ENCODE data around the gene THBS2. TPM values are rescaled to one million over a fixed set of nuclear protein-coding genes. Genes with fewer than 3 reads are reported as not detected.

The THBS2 gene
- total and polyA plus RNA-seq, 4 donors: 68.6 to 1,026 (median 539) TPM

- H3K9me3 ChIP-seq (ENCODE audit: control insufficient read depth, low read length): no peaks in the 10 kb centered on the region
- DNase-seq: peak; percentile 46 to 75
Observed at GRCh38 chr6:169249057-169249456, 4.6 kb downstream of the THBS2 start.

DNA sequence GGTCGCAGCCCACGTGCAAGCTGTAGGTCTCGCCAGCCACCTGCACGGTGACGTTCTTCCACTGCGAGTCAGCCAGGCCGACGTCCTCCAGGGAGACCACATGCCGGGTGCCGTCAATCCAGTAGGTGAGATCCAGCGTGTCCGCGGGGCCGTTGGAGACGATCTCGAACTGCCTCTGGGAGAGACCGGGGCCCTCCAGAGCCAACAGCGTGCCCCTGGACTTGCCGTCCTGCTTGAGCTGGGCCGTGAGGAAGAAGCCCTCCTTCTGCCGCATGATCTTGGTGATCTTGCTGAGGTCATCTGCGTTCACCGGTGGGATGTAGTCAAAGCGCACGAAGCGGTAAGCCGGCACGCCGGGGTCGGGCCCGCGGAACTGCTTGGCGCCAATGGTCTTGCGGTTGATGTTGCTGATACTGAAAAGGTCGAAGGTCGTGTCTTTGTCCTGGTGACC lies 5.1 kb downstream of the THBS2 start:
- intact Hi-C loops (cut with DNase I): loop anchor here in 1 of 2 donors (10.0 kb wide), 1 partner anchor 294 kb away; no protein-coding TSS in a partner anchor
- H3K9me3 ChIP-seq (ENCODE audit: control insufficient read depth, low read length): no peaks in the 10 kb centered on the region
- 93 to 95% methylated on average over 36 of the region's 36 CpGs for WGBS, 2 donors
- no peaks in the 10 kb centered on the region for H3K27me3 ChIP-seq (ENCODE audit: control insufficient read depth in 1 of 2, insufficient read depth in 2 of 2, low read length in 1 of 2)
- no peaks in the 10 kb centered on the region for H3K4me1 ChIP-seq (ENCODE audit: control insufficient read depth in 1 of 2, insufficient read depth in 2 of 2, low read length in 2 of 2)
- DNase-seq (peak; percentile 50 to 78), ATAC-seq (ENCODE audit: low FRiP score) (no peak)
- no peak overlapping the region for H3K4me3 ChIP-seq (ENCODE audit: low read length in 2 of 2)
- H3K36me3 ChIP-seq (ENCODE audit: control insufficient read depth in 1 of 2, insufficient read depth in 2 of 2, low read length in 1 of 2): peaks cover 2 to 18% of the 10 kb centered on the region in 2 donors
- H3K27ac ChIP-seq (ENCODE audit: low read depth in 1 of 2, low read length in 2 of 2): no peak overlapping the region

More at GRCh38 chr6:169249057-169249456, 4.6 kb downstream of the THBS2 start:
- Histone ChIP-seq H3K4me3 (ENCODE audit: low read length in 2 of 2) (no peak overlapping the region), H3K27ac (ENCODE audit: low read depth in 1 of 2, low read length in 2 of 2) (peak overlapping the region in 1 of 2 donors; percentile 17), H3K27me3 (ENCODE audit: control insufficient read depth in 1 of 2, insufficient read depth in 2 of 2, low read length in 1 of 2) (no peaks in the 10 kb centered on the region), H3K4me1 (ENCODE audit: control insufficient read depth in 1 of 2, insufficient read depth in 2 of 2, low read length in 2 of 2) (no peaks in the 10 kb centered on the region), H3K36me3 (ENCODE audit: control insufficient read depth in 1 of 2, insufficient read depth in 2 of 2, low read length in 1 of 2) (peaks cover 2 to 18% of the 10 kb centered on the region in 2 donors)
- no peak for ATAC-seq (ENCODE audit: low FRiP score)
- intact Hi-C loops (cut with DNase I): loop anchor here in 1 of 2 donors (10.0 kb wide), 1 partner anchor 294 kb away; no protein-coding TSS in a partner anchor
- WGBS, 2 donors: 59 to 70% methylated on average over 16 of the region's 16 CpGs

DNA sequence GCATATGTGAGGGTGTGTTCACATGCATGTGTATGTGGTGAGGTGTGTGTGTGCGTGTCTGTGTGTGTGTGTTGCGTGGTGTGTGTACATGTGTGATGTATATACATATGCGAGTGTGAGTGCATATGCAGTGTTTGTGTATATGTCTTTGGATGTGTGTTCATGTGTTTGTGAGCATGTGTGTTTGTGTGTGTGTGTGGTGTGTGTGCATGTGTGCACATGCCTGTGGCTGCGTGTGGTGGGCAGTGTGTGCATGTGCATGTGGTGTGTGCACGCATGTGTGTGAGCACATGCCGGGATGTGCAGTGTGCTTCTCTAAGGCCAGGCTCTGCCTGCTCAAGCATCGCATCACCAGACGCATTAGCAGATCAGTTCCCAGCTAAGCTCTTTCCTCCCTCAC lies 5.7 kb downstream of the THBS2 start:
- ATAC-seq (ENCODE audit: low FRiP score) (no peak), DNase-seq (no peak)
- Histone ChIP-seq H3K36me3 (ENCODE audit: control insufficient read depth in 1 of 2, insufficient read depth in 2 of 2, low read length in 1 of 2) (peaks cover 2 to 18% of the 10 kb centered on the region in 2 donors), H3K27me3 (ENCODE audit: control insufficient read depth in 1 of 2, insufficient read depth in 2 of 2, low read length in 1 of 2) (no peaks in the 10 kb centered on the region), H3K4me3 (ENCODE audit: low read length in 2 of 2) (no peak overlapping the region), H3K9me3 (ENCODE audit: control insufficient read depth, low read length) (no peaks in the 10 kb centered on the region), H3K4me1 (ENCODE audit: control insufficient read depth in 1 of 2, insufficient read depth in 2 of 2, low read length in 2 of 2) (no peaks in the 10 kb centered on the region), H3K27ac (ENCODE audit: low read depth in 1 of 2, low read length in 2 of 2) (no peak overlapping the region)
- intact Hi-C loops (cut with DNase I): loop anchor here in 1 of 2 donors (10.0 kb wide), 1 partner anchor 293 kb away; no protein-coding TSS in a partner anchor
- WGBS, 2 donors: 83 to 91% methylated on average over 8 of the region's 8 CpGs

DNA sequence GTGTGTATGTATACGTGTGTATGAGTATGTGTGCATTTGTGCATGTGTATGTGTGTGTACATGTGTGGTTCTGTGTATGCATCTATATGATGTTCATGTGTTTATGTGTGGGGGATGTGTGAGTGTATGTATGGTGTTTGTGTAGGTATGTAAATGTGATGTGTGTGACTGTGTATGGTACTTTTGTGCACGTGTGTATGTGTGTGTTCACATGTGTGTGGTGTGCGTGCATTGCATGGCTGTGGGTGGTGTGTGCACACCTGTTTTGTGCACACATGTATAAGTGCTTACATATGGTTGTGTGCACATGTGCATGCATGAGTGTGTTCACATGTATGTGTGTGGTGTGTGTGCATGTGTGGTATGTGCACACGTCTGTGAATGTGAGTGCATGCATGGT lies 6.2 kb downstream of the THBS2 start:
- no peaks in the 10 kb centered on the region for H3K9me3 ChIP-seq (ENCODE audit: control insufficient read depth, low read length)
- H3K4me1 ChIP-seq (ENCODE audit: control insufficient read depth in 1 of 2, insufficient read depth in 2 of 2, low read length in 2 of 2): no peaks in the 10 kb centered on the region
- no peak overlapping the region for H3K27ac ChIP-seq (ENCODE audit: low read depth in 1 of 2, low read length in 2 of 2)
- WGBS, 2 donors: 65 to 72% methylated on average over 4 of the region's 4 CpGs
- no peak overlapping the region for H3K4me3 ChIP-seq (ENCODE audit: low read length in 2 of 2)
- ATAC-seq (ENCODE audit: low FRiP score) (no peak), DNase-seq (no peak)
- H3K36me3 ChIP-seq (ENCODE audit: control insufficient read depth in 1 of 2, insufficient read depth in 2 of 2, low read length in 1 of 2): peaks cover 2 to 18% of the 10 kb centered on the region in 2 donors
- no peaks in the 10 kb centered on the region for H3K27me3 ChIP-seq (ENCODE audit: control insufficient read depth in 1 of 2, insufficient read depth in 2 of 2, low read length in 1 of 2)
- intact Hi-C loops (cut with DNase I): loop anchor here in 1 of 2 donors (10.0 kb wide), 1 partner anchor 293 kb away; no protein-coding TSS in a partner anchor

DNA sequence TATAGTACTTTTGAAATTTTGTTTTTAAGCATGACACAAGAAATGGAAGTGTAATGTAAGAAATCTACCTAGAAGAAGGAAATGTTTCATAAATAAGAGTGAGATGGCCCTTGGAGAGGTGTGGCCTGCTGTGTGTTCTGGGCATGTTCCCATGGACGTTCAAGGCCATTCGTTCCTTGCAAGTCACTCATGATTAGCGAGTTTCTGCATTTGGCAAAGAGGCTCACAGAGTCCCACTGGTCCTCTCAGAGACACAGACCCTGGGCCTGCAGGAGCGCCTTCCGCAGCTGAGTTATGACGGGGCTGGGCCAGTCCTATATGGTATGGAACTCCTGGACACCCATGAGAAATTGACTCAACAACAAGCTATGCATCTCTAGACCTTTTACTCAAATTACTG lies 7.2 kb downstream of the THBS2 start:
- H3K4me3 ChIP-seq (ENCODE audit: low read length in 2 of 2): no peak overlapping the region
- H3K27ac ChIP-seq (ENCODE audit: low read depth in 1 of 2, low read length in 2 of 2): no peak overlapping the region
- 12 to 21% methylated on average over 6 of the region's 6 CpGs for WGBS, 2 donors

DNA sequence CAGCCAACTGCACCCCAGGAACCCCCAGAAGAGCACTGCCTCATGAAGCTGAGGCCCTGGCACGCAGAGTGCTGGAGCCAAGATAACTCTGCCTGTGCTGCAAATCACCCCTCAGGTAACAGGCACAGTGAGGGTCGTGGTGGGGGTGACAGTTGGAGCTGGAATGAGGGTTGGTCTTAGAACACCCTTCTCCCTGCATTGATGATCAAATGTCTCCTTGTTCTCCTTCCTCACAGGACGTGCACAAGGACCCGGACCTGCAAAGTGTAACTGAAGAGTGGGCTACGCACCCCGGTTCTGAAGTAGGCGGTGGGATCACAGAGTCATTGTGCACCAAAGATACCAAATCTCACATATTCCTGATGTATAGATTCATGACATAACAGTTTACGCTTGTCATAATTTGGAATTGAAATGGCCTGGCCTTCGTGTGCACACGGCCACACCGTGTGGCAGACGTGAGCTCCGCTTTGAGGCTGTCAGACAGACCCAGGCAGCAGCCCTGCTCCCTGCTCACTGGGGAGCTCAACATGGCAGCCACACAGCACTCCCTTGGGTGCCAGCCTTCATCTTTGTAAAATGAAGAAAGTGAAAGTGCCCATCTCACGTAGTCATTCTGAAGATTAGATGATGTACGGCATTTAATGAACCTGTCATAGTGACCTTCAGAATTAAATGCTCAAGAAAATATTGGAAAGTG lies 8.8 kb downstream of the THBS2 start:
- DNase-seq (peak in 1 of 2 donors; percentile 66), ATAC-seq (ENCODE audit: low FRiP score) (no peak)
- no peaks in the 10 kb centered on the region for H3K9me3 ChIP-seq (ENCODE audit: control insufficient read depth, low read length)
- 81 to 86% methylated on average over 15 of the region's 15 CpGs for WGBS, 2 donors
- peaks cover 2 to 20% of the 10 kb centered on the region in 2 donors for H3K36me3 ChIP-seq (ENCODE audit: control insufficient read depth in 1 of 2, insufficient read depth in 2 of 2, low read length in 1 of 2)
- no peak overlapping the region for H3K27ac ChIP-seq (ENCODE audit: low read depth in 1 of 2, low read length in 2 of 2)
- intact Hi-C loops (cut with DNase I): loop anchor here in 1 of 2 donors (10.0 kb wide), 1 partner anchor 290 kb away; no protein-coding TSS in a partner anchor
- no peaks in the 10 kb centered on the region for H3K27me3 ChIP-seq (ENCODE audit: control insufficient read depth in 1 of 2, insufficient read depth in 2 of 2, low read length in 1 of 2)
- H3K4me3 ChIP-seq (ENCODE audit: low read length in 2 of 2): no peak overlapping the region
- H3K4me1 ChIP-seq (ENCODE audit: control insufficient read depth in 1 of 2, insufficient read depth in 2 of 2, low read length in 2 of 2): no peaks in the 10 kb centered on the region

More for the DNA sequence above, 7.2 kb downstream of the THBS2 start:
- no peak for ATAC-seq (ENCODE audit: low FRiP score)
- intact Hi-C loops (cut with DNase I): loop anchor here in 1 of 2 donors (10.0 kb wide), 1 partner anchor 292 kb away; no protein-coding TSS in a partner anchor
- Histone ChIP-seq H3K36me3 (ENCODE audit: control insufficient read depth in 1 of 2, insufficient read depth in 2 of 2, low read length in 1 of 2) (peaks cover 2 to 19% of the 10 kb centered on the region in 2 donors), H3K4me1 (ENCODE audit: control insufficient read depth in 1 of 2, insufficient read depth in 2 of 2, low read length in 2 of 2) (no peaks in the 10 kb centered on the region), H3K27me3 (ENCODE audit: control insufficient read depth in 1 of 2, insufficient read depth in 2 of 2, low read length in 1 of 2) (no peaks in the 10 kb centered on the region), H3K9me3 (ENCODE audit: control insufficient read depth, low read length) (no peaks in the 10 kb centered on the region)
- peak; percentile 48 to 53 for DNase-seq

DNA sequence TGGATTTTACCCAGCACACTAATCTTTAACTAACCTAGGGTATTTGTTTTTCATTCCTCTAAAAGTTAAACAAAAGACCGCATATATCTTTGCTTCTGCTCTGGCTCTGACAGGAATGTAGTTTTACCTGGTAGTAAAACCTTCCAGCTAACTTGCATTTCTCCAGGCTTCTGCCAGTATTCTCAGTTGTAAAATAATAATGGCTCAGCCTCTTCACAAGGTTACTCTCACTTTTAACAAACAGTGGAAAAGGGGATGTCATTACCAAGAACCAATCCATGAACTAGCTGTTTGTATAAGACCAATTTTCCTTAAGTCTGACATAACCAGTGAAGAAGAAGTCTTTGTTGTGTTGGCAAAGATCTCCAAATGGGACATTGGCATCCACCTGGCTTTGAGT lies 10.0 kb downstream of the THBS2 start:
- no peak for ATAC-seq (ENCODE audit: low FRiP score)

DNA sequence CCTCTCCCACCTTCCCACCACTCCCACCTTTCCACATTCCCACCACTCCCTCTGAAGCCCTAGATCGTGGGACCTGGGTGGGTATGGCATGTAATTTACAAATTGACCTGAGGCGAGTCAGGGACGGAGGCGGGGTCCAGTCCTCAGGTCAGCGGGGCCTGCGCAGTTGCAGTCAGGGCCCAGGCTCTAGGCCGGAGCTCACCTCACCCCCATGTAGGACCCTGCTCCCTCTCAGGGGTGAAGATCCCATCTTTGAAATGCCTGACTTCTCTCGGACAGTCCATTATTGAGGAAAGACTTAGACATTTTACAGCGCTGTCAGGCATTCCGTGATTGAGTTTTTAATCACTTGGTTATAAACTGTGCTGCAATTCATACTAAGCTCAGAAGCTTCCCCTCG lies 10.5 kb downstream of the THBS2 start:
- Histone ChIP-seq H3K36me3 (ENCODE audit: control insufficient read depth in 1 of 2, insufficient read depth in 2 of 2, low read length in 1 of 2) (peaks cover 2 to 13% of the 10 kb centered on the region in 2 donors), H3K4me3 (ENCODE audit: low read length in 2 of 2) (no peak overlapping the region), H3K4me1 (ENCODE audit: control insufficient read depth in 1 of 2, insufficient read depth in 2 of 2, low read length in 2 of 2) (no peaks in the 10 kb centered on the region), H3K27ac (ENCODE audit: low read depth in 1 of 2, low read length in 2 of 2) (no peak overlapping the region), H3K27me3 (ENCODE audit: control insufficient read depth in 1 of 2, insufficient read depth in 2 of 2, low read length in 1 of 2) (no peaks in the 10 kb centered on the region), H3K9me3 (ENCODE audit: control insufficient read depth, low read length) (no peaks in the 10 kb centered on the region)
- peak; percentile 48 to 67 for DNase-seq
- intact Hi-C loops (cut with DNase I): loop anchor here in 1 of 2 donors (10.0 kb wide), 1 partner anchor 288 kb away; no protein-coding TSS in a partner anchor
- WGBS, 2 donors: 86 to 88% methylated on average over 11 of the region's 11 CpGs
- ATAC-seq (ENCODE audit: low FRiP score): no peak

More for the DNA sequence above, 10.0 kb downstream of the THBS2 start:
- Histone ChIP-seq H3K4me3 (ENCODE audit: low read length in 2 of 2) (no peak overlapping the region), H3K27me3 (ENCODE audit: control insufficient read depth in 1 of 2, insufficient read depth in 2 of 2, low read length in 1 of 2) (no peaks in the 10 kb centered on the region), H3K36me3 (ENCODE audit: control insufficient read depth in 1 of 2, insufficient read depth in 2 of 2, low read length in 1 of 2) (peaks cover 2 to 17% of the 10 kb centered on the region in 2 donors), H3K4me1 (ENCODE audit: control insufficient read depth in 1 of 2, insufficient read depth in 2 of 2, low read length in 2 of 2) (no peaks in the 10 kb centered on the region), H3K27ac (ENCODE audit: low read depth in 1 of 2, low read length in 2 of 2) (no peak overlapping the region), H3K9me3 (ENCODE audit: control insufficient read depth, low read length) (no peaks in the 10 kb centered on the region)
- DNase-seq: no peak
- intact Hi-C loops (cut with DNase I): loop anchor here in 1 of 2 donors (10.0 kb wide), 1 partner anchor 289 kb away; no protein-coding TSS in a partner anchor
- WGBS, 2 donors: 27 to 31% methylated on average over 1 of the region's 1 CpG

All from aorta (tissue), 5 donors.